Subcutaneous abdominal adipose tissue (tissue), 5 donors: ENCODE data around the gene PTTG1IP.

Experiments
- H3K27ac ChIP-seq: one replicate; pipeline ENCODE4 v1.7.0; 2013; ENCODE audit warnings: low read depth, mild to moderate bottlenecking, inconsistent platforms, low read length, moderate library complexity
- H3K27me3 ChIP-seq, 5 donors: one replicate each; pipeline ENCODE4 v1.7.0; 2013; ENCODE audit warnings: low read length in 5 of 5, inconsistent platforms in 1 of 5; ENCODE audit not compliant: control insufficient read depth in 5 of 5, insufficient read depth in 4 of 5
- H3K36me3 ChIP-seq, 5 donors: one replicate each; pipeline ENCODE4 v1.7.0; 2013; ENCODE audit warnings: low read length in 5 of 5; ENCODE audit not compliant: control insufficient read depth in 5 of 5, insufficient read depth in 5 of 5
- H3K4me1 ChIP-seq, 5 donors: one replicate each; pipeline ENCODE4 v1.7.0; 2013; ENCODE audit warnings: low read length in 5 of 5, mild to moderate bottlenecking in 3 of 5, moderate library complexity in 1 of 5; ENCODE audit not compliant: control insufficient read depth in 5 of 5, insufficient read depth in 5 of 5
- H3K4me3 ChIP-seq, 5 donors: one replicate each; pipeline ENCODE4 v1.7.0; 2013; ENCODE audit warnings: low read length in 5 of 5, low read depth in 1 of 5
- H3K9ac ChIP-seq, 5 donors: one replicate each; pipeline ENCODE4 v1.7.0; 2013; ENCODE audit warnings: low read length in 5 of 5, mild to moderate bottlenecking in 4 of 5, moderate library complexity in 3 of 5
- H3K9me3 ChIP-seq, 5 donors: one replicate each; pipeline ENCODE4 v1.7.0; 2013; ENCODE audit warnings: low read length in 5 of 5; ENCODE audit not compliant: control insufficient read depth in 5 of 5
- donor health status: healthy.
- donor health status: healthy.
- donor health status: healthy.
- donor health status: healthy.
- donor health status: healthy.

PTTG1IP gene, protein sequence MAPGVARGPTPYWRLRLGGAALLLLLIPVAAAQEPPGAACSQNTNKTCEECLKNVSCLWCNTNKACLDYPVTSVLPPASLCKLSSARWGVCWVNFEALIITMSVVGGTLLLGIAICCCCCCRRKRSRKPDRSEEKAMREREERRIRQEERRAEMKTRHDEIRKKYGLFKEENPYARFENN

DNA sequence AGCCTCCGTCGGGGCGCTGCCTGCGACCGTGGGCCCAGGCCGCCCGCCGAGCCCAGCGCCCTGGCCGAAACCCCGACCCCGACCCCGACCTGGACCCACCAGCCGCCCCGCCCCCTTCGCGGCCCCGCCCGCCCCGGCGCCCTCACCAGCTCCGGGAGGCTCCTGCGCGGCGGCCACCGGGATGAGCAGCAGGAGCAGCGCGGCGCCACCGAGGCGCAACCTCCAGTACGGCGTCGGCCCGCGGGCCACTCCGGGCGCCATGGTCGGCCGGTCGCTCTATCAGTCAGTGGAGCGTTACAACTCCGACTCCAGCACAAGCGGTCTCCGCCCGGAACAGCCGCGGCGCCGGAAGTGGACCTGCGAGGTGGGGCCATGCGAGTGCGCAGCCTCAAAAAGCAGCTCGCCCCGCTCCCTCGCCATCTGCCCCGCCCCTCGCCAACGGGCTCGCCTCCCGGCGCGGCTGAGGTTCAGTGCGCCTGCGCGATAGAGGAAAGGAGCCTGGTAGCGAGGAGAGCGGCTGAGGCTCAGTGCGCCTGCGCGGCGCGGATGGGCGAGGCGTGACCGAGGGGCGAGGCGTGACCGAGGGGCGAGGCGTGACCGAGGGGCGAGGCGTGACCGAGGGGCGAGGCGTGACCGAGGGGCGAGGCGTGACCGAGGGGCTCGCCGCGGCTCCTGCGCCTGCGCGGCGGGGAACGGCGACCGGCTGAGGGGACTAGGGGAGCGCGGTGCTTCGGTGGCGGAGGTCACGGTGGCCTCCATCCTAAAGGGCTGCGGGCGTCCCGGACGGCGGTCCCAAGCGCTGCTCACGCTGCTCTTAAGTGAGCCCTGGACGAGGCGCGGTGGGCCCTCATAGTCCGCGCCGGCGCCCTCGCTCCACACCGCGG, at the start of gene PTTG1IP:
Gene PTTG1IP, minus strand, starts transcription at position 335 of the 884 bp plus-strand sequence. Its CDS starts 74 bp downstream, at position 261.
- no peaks in the 10 kb centered on the region for H3K27me3 ChIP-seq
- no peaks in the 10 kb centered on the region for H3K9me3 ChIP-seq
- H3K4me3 ChIP-seq, result peak within 1 kb of the TSS; percentile 73 to 92 (median 82)
- peaks cover 17 to 75% (median 60%) of the 10 kb centered on the region in 5 donors for H3K4me1 ChIP-seq
- no peaks in the 10 kb centered on the region for H3K36me3 ChIP-seq
- peak within 1 kb of the TSS; percentile 92 for H3K27ac ChIP-seq
- H3K9ac ChIP-seq, result peak within 1 kb of the TSS; percentile 80 to 88 (median 84)

DNA sequence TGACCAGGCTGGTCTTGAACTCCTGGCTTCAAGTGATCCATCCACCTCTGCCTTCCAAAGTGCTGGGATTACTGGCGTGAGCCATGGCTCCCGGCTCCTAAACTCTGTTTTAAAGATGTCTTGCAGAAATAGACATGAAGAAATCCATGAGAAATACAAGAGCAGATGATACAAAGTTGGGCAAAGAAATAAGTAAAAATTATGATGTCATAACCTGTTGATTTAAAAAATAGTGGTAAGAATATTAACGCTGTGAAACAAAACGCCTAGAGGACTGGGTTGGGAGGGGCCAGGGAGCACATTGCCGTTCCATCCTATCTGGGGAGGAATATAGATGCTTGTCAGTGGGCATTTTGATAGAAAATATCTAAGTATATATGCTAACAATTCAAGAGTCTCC, 48.4 kb upstream of the PTTG1IP start:
- no peaks in the 10 kb centered on the region for H3K9me3 ChIP-seq
- H3K9ac ChIP-seq, result no peak overlapping the region
- H3K36me3 ChIP-seq, result no peaks in the 10 kb centered on the region
- peaks cover 14 to 41% (median 24%) of the 10 kb centered on the region in 5 donors for H3K27me3 ChIP-seq
- peaks cover 0 to 54% (median 16%) of the 10 kb centered on the region in 5 donors for H3K4me1 ChIP-seq
- H3K4me3 ChIP-seq, result no peak overlapping the region
- no peak overlapping the region for H3K27ac ChIP-seq

DNA sequence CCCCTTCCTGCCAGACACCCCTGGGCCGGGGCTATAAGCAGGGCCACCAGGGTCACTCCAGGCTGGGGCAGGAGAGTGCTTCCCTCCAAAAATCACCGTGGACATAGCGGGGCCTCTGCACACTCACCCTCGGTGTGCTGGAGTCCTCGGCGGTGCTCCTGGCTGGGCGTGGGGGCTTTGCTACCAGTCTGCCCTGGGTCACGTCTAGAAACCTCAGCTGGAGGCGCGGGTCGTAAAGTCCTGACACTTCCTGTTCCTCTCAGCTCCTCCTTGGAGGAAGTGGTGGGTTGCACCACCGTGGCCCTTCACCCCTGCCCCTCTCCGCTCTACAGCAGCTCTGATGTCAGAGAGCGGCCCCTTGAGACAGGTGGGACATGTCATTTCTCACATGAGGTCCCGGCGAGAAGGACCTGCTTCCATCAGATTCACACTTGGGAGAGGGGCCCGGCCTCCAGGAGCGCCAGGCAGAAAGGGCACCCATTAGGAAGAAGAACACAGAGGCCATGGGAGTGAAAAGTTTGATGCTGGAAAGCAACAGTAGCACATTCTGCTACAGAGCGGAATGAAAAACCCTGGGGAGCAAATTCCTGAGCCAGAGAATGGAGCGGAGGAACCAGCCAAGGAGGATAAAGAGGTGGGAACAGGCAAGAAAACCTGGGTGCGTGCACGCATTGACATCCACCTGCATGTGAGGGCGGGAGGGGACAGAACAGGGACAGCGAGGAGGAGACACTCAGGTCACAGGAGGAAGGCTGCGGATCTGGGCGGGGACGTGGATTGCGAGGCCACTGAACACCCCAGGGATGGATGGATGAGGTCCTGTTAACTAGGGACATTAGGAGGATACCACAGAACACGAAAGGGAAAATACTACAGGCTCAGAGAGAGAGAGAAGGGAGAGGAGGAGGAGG, 47.5 kb upstream of the PTTG1IP start, which contains the start of gene ITGB2:
Gene ITGB2, minus strand, starts transcription at position 206 of the 911 bp plus-strand sequence. CDS start 10,117 bp downstream, outside the sequence.
- H3K9ac ChIP-seq, result peak within 1 kb of the TSS in 3 of 5 donors; percentile 34 to 67 (median 59)

DNA sequence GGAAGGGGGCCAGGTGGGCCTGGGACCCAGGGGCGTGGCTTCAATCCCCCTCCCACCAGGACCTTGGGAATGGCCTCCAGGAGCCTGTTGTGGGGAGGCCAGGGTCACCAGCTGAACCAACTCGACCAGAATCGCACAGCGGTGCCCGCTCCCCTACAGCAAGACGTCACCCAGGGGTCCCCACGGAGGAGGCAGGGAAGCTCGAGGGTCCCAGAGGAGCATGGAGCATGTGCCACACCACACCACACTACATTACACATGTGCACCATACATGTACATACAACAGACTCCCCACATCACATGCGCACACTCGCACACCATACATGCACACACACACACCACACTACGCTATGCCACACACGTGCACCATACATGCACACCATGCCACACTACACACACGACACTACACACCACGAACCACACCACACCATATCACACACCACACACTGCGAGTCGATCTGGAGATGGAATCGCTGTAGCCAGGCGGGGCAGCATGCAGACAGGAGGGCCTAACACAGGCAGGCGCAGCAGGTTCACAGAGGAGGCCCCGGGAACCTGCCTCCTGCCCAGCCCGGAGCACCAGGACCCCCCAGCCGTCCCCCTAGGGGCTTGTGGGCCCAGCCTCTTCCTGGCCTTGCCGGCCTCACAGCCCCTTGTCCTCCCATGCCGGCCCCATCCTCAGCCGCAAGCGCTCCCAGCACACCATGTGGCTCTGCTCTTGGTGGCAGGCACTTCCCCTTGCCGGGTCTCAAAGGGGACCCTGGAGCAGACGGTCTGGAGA, 46.6 kb upstream of the PTTG1IP start:
- Histone ChIP-seq H3K27ac (no peak overlapping the region), H3K36me3 (no peaks in the 10 kb centered on the region), H3K4me1 (peaks cover 0 to 45% (median 9%) of the 10 kb centered on the region in 5 donors), H3K9ac (peak overlapping the region in 3 of 5 donors; percentile 34 to 67 (median 59)), H3K9me3 (no peaks in the 10 kb centered on the region), H3K27me3 (peaks cover 11 to 35% (median 20%) of the 10 kb centered on the region in 5 donors), H3K4me3 (peak overlapping the region; percentile 38 to 82 (median 57))

More for the DNA sequence above, 47.5 kb upstream of the PTTG1IP start, which contains the start of gene ITGB2:
- Histone ChIP-seq H3K4me3 (peak within 1 kb of the TSS; percentile 38 to 82 (median 57)), H3K36me3 (no peaks in the 10 kb centered on the region), H3K9me3 (no peaks in the 10 kb centered on the region), H3K27me3 (peaks cover 11 to 35% (median 20%) of the 10 kb centered on the region in 5 donors), H3K4me1 (peaks cover 0 to 44% (median 9%) of the 10 kb centered on the region in 5 donors), H3K27ac (no peak within 1 kb of the TSS)

DNA sequence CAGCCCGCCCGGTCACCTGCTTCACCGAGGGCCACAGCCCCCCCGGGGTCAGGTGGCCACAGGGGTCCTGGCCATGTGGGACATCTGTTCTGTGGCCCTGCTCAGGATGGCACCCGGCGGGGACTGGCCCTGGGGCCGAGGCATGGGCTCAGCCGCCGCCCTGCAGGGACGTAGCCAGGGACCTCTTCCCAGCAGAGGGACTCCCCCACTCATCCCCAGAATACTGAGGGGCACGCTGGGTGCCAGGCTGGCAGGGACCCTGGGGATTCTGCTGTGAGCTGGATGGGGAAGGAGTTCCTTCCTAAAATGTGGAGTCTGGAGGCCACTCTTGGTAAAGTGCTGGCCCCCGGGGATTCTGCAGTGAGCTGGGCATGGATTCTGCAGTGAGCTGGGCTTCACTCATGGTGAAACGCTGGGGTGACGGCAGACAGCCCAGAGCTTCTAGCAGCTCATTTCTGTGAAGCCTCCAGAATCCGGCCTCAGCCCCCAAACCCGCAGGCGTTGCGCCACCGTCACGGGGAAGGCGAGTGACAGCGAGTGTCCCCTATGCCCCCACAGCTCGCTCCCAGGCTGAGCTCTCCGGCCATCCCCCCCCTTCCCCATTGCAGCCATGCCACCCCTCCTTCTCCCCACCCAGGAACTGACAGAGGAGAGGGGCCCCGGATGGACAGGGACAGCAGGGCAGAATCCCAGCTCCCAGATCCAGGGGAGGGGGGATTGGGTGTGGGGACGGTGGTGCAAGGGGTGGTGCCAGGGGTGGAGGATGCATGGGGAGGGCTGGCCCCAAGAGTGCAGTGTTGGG, 45.8 kb upstream of the PTTG1IP start:
- peaks cover 0 to 47% (median 9%) of the 10 kb centered on the region in 5 donors for H3K4me1 ChIP-seq
- peak overlapping the region in 3 of 5 donors; percentile 55 to 70 (median 57) for H3K4me3 ChIP-seq

DNA sequence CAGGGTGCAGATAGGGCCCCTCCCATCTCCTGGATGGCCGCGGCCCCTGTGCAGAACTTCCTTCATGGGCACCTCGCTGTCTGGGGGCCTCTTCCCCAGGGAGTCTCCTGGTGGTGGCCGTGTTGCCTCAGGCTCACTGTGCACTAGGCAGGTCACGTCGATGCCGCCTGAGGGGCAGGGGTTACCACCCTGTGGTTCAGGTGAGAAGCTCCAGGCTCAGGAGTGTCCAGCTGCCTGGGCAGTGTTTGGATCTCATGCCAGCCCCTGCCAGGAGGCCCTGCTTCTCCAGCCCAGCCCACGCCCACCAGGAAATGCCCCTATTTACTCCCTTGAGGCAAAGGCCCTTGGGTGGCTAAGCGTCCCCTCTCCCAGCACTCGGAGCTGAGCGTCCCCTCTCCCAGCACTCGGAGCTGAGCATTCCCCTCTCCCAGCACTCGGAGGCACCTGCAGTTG, 45.1 kb upstream of the PTTG1IP start:
- Histone ChIP-seq H3K27ac (no peak overlapping the region), H3K4me3 (peak overlapping the region in 2 of 5 donors; percentile 9 to 57)

More for the DNA sequence above, 45.8 kb upstream of the PTTG1IP start:
- Histone ChIP-seq H3K27me3 (peaks cover 11 to 35% (median 20%) of the 10 kb centered on the region in 5 donors), H3K9ac (peak overlapping the region in 1 of 5 donors; percentile 6), H3K36me3 (no peaks in the 10 kb centered on the region), H3K9me3 (no peaks in the 10 kb centered on the region), H3K27ac (no peak overlapping the region)

DNA sequence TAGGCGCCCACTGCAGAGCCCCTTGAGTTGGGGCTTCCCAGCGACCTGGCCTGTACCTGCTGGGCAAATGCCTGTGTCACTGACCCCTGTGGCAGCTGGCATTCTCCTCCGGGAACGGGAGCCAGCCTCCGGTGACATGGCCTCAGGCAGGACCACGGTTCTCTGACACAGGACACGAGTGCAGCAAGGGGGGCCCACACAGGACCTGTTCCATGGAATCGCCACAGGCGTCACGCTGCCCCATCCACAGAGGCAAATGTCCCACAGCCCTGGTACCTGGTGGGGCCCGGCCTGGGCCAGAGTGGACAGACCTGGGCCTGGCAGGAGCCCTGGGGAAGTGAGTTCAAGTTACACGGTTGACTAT, 44.6 kb upstream of the PTTG1IP start:
- no peaks in the 10 kb centered on the region for H3K9me3 ChIP-seq
- H3K27me3 ChIP-seq, result peaks cover 11 to 35% (median 20%) of the 10 kb centered on the region in 5 donors
- H3K4me1 ChIP-seq, result peaks cover 0 to 59% (median 17%) of the 10 kb centered on the region in 5 donors
- H3K9ac ChIP-seq, result peak overlapping the region in 1 of 5 donors; percentile 23
- peak overlapping the region in 1 of 5 donors; percentile 9 for H3K4me3 ChIP-seq
- H3K27ac ChIP-seq, result no peak overlapping the region
- H3K36me3 ChIP-seq, result no peaks in the 10 kb centered on the region

More for the DNA sequence above, 45.1 kb upstream of the PTTG1IP start:
- no peaks in the 10 kb centered on the region for H3K36me3 ChIP-seq
- H3K4me1 ChIP-seq, result peaks cover 0 to 54% (median 13%) of the 10 kb centered on the region in 5 donors
- peak overlapping the region in 1 of 5 donors; percentile 23 for H3K9ac ChIP-seq
- no peaks in the 10 kb centered on the region for H3K9me3 ChIP-seq
- H3K27me3 ChIP-seq, result peaks cover 11 to 35% (median 20%) of the 10 kb centered on the region in 5 donors

DNA sequence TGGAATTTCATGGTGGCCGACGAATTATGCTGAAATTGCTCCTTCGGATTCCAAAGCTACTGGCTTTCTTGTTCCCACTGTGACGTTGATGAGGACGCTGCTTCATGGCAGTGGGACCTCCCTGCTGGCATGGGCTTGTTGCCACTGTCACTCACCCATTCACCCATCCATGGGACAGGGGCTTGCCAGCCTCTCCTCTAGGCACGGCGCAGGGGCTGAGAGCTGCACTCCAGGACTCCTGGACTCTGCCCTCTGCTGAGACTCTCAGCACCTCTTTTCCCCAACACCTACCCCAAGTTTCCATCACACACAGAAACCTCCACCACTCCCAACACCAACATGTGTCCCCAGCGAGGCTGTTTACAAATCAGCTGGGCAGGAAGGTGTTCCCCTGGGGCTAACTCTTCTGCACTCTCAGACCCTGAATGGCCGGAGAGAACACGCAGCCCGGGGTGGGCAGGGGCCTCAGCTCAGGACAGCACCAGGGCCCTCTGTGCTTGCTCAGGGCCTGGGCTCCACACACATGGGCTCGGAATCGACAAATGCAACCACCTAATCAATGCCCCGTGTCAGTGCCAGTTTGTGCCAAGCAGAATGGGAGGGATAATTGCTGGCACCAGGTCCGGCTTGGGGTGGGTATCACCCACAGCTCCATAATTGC, 44.1 kb upstream of the PTTG1IP start:
- Histone ChIP-seq H3K4me1 (peaks cover 0 to 57% (median 17%) of the 10 kb centered on the region in 5 donors), H3K4me3 (no peak overlapping the region), H3K27me3 (peaks cover 11 to 32% (median 20%) of the 10 kb centered on the region in 5 donors), H3K27ac (no peak overlapping the region), H3K9ac (no peak overlapping the region), H3K36me3 (no peaks in the 10 kb centered on the region), H3K9me3 (no peaks in the 10 kb centered on the region)
